Stomach (tissue), 9 donors: ENCODE measurements around the gene CAPN15. TPM values are rescaled to one million over a fixed set of nuclear protein-coding genes. Genes with fewer than 3 reads are reported as not detected.

Experiments used
- DNase-seq, 2 donors: peaks; one replicate each; pipeline versions ENCODE4 v3.0.0 to v3.0.0-alpha.2; 2013 to 2019
- H3K27ac ChIP-seq, 5 donors: fragments of 200-600 bp in 4 of 5; sonication (generic) in 4 of 5; one replicate each; pipeline ENCODE4 v1.5.1; 2013 to 2019; ENCODE audit warnings: mild to moderate bottlenecking in 1 of 5, moderate library complexity in 1 of 5
- H3K27me3 ChIP-seq, 3 donors: fragments of 200-600 bp; sonication (generic); one replicate each; pipeline ENCODE4 v1.5.1; 2017 to 2019; ENCODE audit warnings: mixed run types in 1 of 3
- H3K36me3 ChIP-seq, 4 donors: fragments of 200-600 bp; sonication (generic); 1 replicate in 3 of 4; 2 replicates in 1 of 4; pipeline ENCODE4 v1.5.1; 2016 to 2019
- H3K4me1 ChIP-seq, 4 donors: fragments of 200-600 bp; sonication (generic); one replicate each; pipeline ENCODE4 v1.5.1; 2016 to 2019
- H3K4me3 ChIP-seq, 4 donors: fragments of 200-600 bp; sonication (generic) in 3 of 4; one replicate each; pipeline ENCODE4 v1.5.1; 2016 to 2019; ENCODE audit warnings: mild to moderate bottlenecking in 1 of 4
- H3K9me3 ChIP-seq, 4 donors: fragments of 200-600 bp; sonication (generic); one replicate each; pipeline ENCODE4 v1.5.1; 2016 to 2019
- EP300 ChIP-seq: sonication (generic); formaldehyde crosslinking; IDR thresholded peaks from one replicate; pipeline ENCODE4 v1.6.1; 2017; ENCODE audit warnings: antibody characterized with exemption
- POLR2A ChIP-seq, 4 donors: fragments of 450-650 bp; IDR thresholded peaks; one replicate each; pipeline ENCODE4 v1.6.1; 2016; ENCODE audit warnings: antibody characterized with exemption in 4 of 4, control low read depth in 2 of 4, mild to moderate bottlenecking in 1 of 4, moderate library complexity in 1 of 4
- POLR2AphosphoS5 ChIP-seq, 3 donors: sonication (generic); formaldehyde crosslinking; IDR thresholded peaks; one replicate each; pipeline ENCODE4 v1.6.1; 2016; ENCODE audit warnings: antibody characterized with exemption in 3 of 3
- WGBS, 5 donors: extraction: QIAGEN DNeasy Blood & Tissue Kit in 3 of 5; methylation state at CpG; one replicate each; pipeline versions ENCODE4 v1.1.5 to v1.1.7; 2013 to 2018; 5-methylcytosine and 5-hydroxymethylcytosine counted together
- intact Hi-C: fragments of 100-400 bp; cut with DNase I; formaldehyde crosslinking; loops from one replicate; pipeline ENCODE4 v1.15.1; 2023; ENCODE audit warnings: low total_unique reads
- polyA plus RNA-seq, 3 donors: library from polyadenylated mRNA; stranded (reverse); fragments of 200-250 nt; gene quantifications; one replicate each; pipeline ENCODE4 v1.2.3, GENCODE V29; 2013
- total RNA-seq, 5 donors: library from RNA; depleted of rRNA; stranded (reverse); fragments of >200 nt; gene quantifications; one replicate each; pipeline versions ENCODE4 v1.1.0 to v1.2.3, GENCODE V29; 2014 to 2016
- TF ChIP-seq, protein P1 (sequence below), 7 experiments: fragments of 450-650 bp in 4 of 7; fragments of 200-600 bp in 3 of 7; sonication (generic) in 3 of 7; IDR thresholded peaks; one replicate each; pipeline ENCODE4 v1.5.1; 2016 to 2019; ENCODE audit warnings: antibody characterized with exemption in 7 of 7, control low read depth in 2 of 7, mild to moderate bottlenecking in 1 of 7
- donor health status: healthy with polysubstance abuse.
- donor health status: Bipolar disorder and iron deficiency.
- donor health status: healthy.

CAPN15 gene
- total and polyA plus RNA-seq, 8 donors = 25.2 to 235 (median 35.0) TPM

DNA sequence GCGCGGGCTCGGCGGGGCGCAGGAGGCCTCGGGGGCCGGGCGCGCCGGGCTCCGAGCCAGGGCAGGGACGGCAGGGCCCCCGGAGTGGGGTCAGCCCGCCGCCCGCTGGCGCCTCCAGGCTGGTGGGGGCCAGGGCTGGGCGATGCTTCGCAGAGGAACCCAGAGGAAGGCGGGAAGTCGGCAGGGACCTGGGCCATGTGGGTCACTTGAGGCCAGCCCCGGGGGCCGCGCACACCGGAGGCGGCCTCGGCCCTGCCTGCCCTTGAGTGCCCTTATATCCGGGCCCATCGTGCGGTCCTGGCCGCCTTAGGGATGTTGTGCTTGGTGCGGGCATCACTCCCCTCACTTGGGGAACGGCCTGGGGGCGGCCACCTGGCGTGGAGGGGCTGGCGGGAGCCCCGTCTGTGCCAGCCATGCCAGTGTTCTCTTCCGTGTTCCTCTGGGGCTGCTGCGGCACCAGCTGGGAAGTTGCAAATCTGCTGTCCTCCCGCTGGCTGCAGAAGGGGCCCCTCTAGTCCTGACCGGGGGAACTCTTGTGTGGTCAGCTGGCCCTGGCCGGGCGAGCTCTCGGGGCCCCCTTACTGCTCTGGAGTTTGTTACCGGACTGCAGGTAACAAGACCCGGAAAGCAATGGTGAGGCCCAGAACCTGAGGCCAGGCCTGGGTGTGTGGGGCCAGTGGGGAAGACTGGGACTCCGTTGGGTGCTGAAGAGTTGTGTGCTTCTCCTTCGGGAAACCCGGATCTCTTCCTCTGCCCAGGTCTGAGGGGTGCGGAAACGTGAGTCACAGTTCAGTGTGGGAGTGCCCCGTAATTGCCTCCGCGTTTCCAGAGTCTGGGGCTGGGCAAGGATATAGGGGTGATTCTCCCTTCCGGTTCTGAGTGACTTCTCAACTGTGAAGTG lies 849 bp downstream of the CAPN15 start:
- Histone ChIP-seq H3K4me1 (peaks cover 43 to 72% (median 68%) of the 10 kb centered on the region in 4 donors), H3K27ac (peak overlapping the region; percentile 88 to 98 (median 97)), H3K4me3 (peak overlapping the region; percentile 64 to 90 (median 78)), H3K36me3 (peaks cover 0 to 7% (median 3%) of the 10 kb centered on the region in 4 donors), H3K27me3 (no peaks in the 10 kb centered on the region), H3K9me3 (no peaks in the 10 kb centered on the region)
- TF ChIP-seq, protein P1, sequence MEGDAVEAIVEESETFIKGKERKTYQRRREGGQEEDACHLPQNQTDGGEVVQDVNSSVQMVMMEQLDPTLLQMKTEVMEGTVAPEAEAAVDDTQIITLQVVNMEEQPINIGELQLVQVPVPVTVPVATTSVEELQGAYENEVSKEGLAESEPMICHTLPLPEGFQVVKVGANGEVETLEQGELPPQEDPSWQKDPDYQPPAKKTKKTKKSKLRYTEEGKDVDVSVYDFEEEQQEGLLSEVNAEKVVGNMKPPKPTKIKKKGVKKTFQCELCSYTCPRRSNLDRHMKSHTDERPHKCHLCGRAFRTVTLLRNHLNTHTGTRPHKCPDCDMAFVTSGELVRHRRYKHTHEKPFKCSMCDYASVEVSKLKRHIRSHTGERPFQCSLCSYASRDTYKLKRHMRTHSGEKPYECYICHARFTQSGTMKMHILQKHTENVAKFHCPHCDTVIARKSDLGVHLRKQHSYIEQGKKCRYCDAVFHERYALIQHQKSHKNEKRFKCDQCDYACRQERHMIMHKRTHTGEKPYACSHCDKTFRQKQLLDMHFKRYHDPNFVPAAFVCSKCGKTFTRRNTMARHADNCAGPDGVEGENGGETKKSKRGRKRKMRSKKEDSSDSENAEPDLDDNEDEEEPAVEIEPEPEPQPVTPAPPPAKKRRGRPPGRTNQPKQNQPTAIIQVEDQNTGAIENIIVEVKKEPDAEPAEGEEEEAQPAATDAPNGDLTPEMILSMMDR (IDR thresholded peaks at IDR 0.05) = no peak
- TF ChIP-seq POLR2AphosphoS5 (IDR thresholded peaks at IDR 0.05) (peak in 2 of 3 donors; percentile 59 to 75), POLR2A (IDR thresholded peaks at IDR 0.05) (peak in 1 of 4 donors; percentile 42)
- intact Hi-C loops = no loop called here
- DNase-seq = peak; percentile 66 to 82
- WGBS, 5 donors = 1 to 9% (median 3%) methylated on average over 10 to 55 of the region's 55 CpGs

DNA sequence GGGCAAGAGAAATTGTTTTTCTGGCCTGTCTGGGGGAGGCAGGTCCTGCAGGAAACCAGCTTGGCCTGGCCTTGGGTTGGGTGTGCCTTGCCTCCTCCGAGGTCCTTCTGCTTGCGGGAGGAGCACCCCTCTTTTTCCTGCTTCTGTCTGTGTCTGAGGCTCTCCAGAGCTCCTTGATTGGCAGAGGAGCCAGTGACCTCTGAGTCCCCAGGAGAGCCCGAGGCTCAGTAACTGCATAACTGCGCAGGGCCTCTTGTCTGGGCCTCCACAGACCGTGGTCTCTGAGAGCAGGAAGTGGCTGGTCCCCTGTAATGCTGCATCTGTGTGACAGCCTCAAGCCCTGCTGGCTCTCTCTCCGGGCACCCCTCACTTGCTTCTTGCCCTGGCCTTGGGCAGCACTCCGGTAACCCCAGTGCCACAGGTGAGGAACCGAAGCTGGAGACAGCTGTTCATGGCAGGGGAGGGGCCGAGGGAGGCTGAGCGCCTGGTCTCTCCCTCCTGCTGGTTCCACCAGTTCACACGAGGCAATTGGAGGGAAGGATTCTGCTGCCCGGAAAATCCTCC lies 1.6 kb downstream of the CAPN15 start:
- Histone ChIP-seq H3K36me3 (peaks cover 0 to 8% (median 5%) of the 10 kb centered on the region in 4 donors), H3K9me3 (no peaks in the 10 kb centered on the region)
- no peak for DNase-seq

DNA sequence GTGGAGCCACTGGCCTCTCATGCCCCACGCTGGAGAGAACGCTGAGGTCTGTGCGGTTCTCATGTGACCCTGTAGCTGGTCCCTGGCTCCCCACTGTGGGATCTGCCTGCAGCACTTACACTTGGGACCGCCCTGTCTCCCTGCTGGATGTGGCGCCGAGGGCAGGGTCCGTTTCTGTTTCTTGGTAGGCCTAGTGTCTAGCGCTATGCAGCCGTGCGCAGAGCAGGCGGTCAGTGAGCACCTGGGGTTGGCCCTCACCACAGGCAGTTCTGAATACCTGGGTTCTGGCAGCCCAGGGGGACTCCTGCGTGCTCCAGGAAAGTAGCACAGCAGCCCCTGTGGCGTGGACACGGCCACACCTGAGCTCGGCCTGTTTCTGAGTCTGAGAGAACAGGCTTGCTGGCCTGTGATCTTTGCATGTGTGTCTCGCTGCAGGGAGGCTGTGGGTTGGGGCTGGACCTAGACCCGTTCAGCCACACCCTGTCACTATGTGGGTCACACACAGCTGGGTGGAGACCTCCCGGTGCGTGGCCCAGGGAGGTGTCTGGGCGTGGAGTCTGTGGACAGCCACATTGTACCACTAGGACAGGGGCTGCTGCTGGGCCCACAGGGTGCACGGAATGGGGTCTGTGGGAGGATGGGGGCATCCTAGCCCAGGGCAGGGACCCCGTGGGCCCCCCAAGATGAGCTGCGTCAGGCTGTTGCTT lies 2.8 kb downstream of the CAPN15 start:
- no peaks in the 10 kb centered on the region for H3K9me3 ChIP-seq
- TF ChIP-seq, protein P1 (IDR thresholded peaks at IDR 0.05) = no peak
- TF ChIP-seq POLR2AphosphoS5 (IDR thresholded peaks at IDR 0.05) (no peak), EP300 (no peak), POLR2A (IDR thresholded peaks at IDR 0.05) (no peak)
- peak overlapping the region in 1 of 4 donors; percentile 90 for H3K4me3 ChIP-seq
- no peaks in the 10 kb centered on the region for H3K27me3 ChIP-seq
- DNase-seq = no peak
- peaks cover 61 to 77% (median 76%) of the 10 kb centered on the region in 4 donors for H3K4me1 ChIP-seq
- intact Hi-C loops = no loop called here
- peaks cover 0 to 18% (median 9%) of the 10 kb centered on the region in 4 donors for H3K36me3 ChIP-seq
- WGBS, 5 donors = 52 to 85% (median 68%) methylated on average over 14 to 23 of the region's 23 CpGs
- H3K27ac ChIP-seq = peak overlapping the region in 3 of 5 donors; percentile 88 to 98 (median 98)

More for the DNA sequence above, 1.6 kb downstream of the CAPN15 start:
- intact Hi-C loops = no loop called here
- Histone ChIP-seq H3K27me3 (no peaks in the 10 kb centered on the region), H3K4me3 (peak overlapping the region; percentile 64 to 90 (median 78)), H3K4me1 (peaks cover 50 to 77% (median 74%) of the 10 kb centered on the region in 4 donors), H3K27ac (peak overlapping the region; percentile 68 to 98 (median 91))
- WGBS, 5 donors = 29 to 37% (median 33%) methylated on average over 7 to 12 of the region's 12 CpGs
- TF ChIP-seq, protein P1 (IDR thresholded peaks at IDR 0.05) = no peak
- TF ChIP-seq POLR2AphosphoS5 (IDR thresholded peaks at IDR 0.05) = no peak
- TF ChIP-seq POLR2A (IDR thresholded peaks at IDR 0.05) = no peak
- no peak for TF ChIP-seq EP300
